ENCODE data around the gene PLB1.
A peak's percentile ranks its signal among the peaks of the same experiment; 100 is the strongest.

The PLB1 gene

GRCh38 chr2:28454016-28454930 is 41.6 kb upstream of the PLB1 start:
- Histone ChIP-seq H3K27ac (replicated peaks) (no peak overlapping the region), H3K27me3 (ENCODE audit: insufficient read depth, poor library complexity, severe bottlenecking) (no peaks in the 10 kb centered on the region), H3K4me3 (replicated peaks; ENCODE audit: insufficient read depth, low read length) (no peak overlapping the region)
- DNase-seq (ENCODE audit: low read depth in 1 of 2, low spot score in 1 of 2), result no peak
- TF ChIP-seq POLR2AphosphoS5 (IDR thresholded peaks at IDR 0.05; ENCODE audit: low read depth), result no peak
- TF ChIP-seq CTCF (IDR thresholded peaks at IDR 0.05; ENCODE audit: insufficient read depth, low read length), result no peak
- no peak for TF ChIP-seq SPI1 (IDR thresholded peaks at IDR 0.05; ENCODE audit: borderline replicate concordance, low read depth)
- TF ChIP-seq, protein P1, sequence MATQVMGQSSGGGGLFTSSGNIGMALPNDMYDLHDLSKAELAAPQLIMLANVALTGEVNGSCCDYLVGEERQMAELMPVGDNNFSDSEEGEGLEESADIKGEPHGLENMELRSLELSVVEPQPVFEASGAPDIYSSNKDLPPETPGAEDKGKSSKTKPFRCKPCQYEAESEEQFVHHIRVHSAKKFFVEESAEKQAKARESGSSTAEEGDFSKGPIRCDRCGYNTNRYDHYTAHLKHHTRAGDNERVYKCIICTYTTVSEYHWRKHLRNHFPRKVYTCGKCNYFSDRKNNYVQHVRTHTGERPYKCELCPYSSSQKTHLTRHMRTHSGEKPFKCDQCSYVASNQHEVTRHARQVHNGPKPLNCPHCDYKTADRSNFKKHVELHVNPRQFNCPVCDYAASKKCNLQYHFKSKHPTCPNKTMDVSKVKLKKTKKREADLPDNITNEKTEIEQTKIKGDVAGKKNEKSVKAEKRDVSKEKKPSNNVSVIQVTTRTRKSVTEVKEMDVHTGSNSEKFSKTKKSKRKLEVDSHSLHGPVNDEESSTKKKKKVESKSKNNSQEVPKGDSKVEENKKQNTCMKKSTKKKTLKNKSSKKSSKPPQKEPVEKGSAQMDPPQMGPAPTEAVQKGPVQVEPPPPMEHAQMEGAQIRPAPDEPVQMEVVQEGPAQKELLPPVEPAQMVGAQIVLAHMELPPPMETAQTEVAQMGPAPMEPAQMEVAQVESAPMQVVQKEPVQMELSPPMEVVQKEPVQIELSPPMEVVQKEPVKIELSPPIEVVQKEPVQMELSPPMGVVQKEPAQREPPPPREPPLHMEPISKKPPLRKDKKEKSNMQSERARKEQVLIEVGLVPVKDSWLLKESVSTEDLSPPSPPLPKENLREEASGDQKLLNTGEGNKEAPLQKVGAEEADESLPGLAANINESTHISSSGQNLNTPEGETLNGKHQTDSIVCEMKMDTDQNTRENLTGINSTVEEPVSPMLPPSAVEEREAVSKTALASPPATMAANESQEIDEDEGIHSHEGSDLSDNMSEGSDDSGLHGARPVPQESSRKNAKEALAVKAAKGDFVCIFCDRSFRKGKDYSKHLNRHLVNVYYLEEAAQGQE (IDR thresholded peaks at IDR 0.05; ENCODE audit: insufficient replicate concordance, low read depth), result no peak
- TF ChIP-seq GABPA (IDR thresholded peaks at IDR 0.05; ENCODE audit: low read depth), result no peak

- H3K27ac ChIP-seq (replicated peaks), result no peak overlapping the region
- H3K4me3 ChIP-seq (replicated peaks; ENCODE audit: insufficient read depth, low read length), result no peak overlapping the region
- no peak for TF ChIP-seq POLR2AphosphoS5 (IDR thresholded peaks at IDR 0.05; ENCODE audit: low read depth)
- no peak for TF ChIP-seq GABPA (IDR thresholded peaks at IDR 0.05; ENCODE audit: low read depth)
- TF ChIP-seq, protein P1 (IDR thresholded peaks at IDR 0.05; ENCODE audit: insufficient replicate concordance, low read depth), result no peak
- TF ChIP-seq CTCF (IDR thresholded peaks at IDR 0.05; ENCODE audit: insufficient read depth, low read length), result no peak
- TF ChIP-seq SPI1 (IDR thresholded peaks at IDR 0.05; ENCODE audit: borderline replicate concordance, low read depth), result no peak
- no peaks in the 10 kb centered on the region for H3K27me3 ChIP-seq (ENCODE audit: insufficient read depth, poor library complexity, severe bottlenecking)
- DNase-seq (ENCODE audit: low read depth in 1 of 2, low spot score in 1 of 2), result no peak
Observed at GRCh38 chr2:28457237-28457636, 38.6 kb upstream of the PLB1 start.

GRCh38 chr2:28461056-28461455 is 34.8 kb upstream of the PLB1 start:
- TF ChIP-seq, protein P1 (IDR thresholded peaks at IDR 0.05; ENCODE audit: insufficient replicate concordance, low read depth), result no peak
- TF ChIP-seq GABPA (IDR thresholded peaks at IDR 0.05; ENCODE audit: low read depth) (no peak), CTCF (IDR thresholded peaks at IDR 0.05; ENCODE audit: insufficient read depth, low read length) (no peak), SPI1 (IDR thresholded peaks at IDR 0.05; ENCODE audit: borderline replicate concordance, low read depth) (peak; percentile 89), POLR2AphosphoS5 (IDR thresholded peaks at IDR 0.05; ENCODE audit: low read depth) (no peak)
- H3K27me3 ChIP-seq (ENCODE audit: insufficient read depth, poor library complexity, severe bottlenecking), result no peaks in the 10 kb centered on the region
- H3K27ac ChIP-seq (replicated peaks), result 0 out of 2 replicates have a peak overlapping the region, but pooled peaks have one; percentile 21
- no peak overlapping the region for H3K4me3 ChIP-seq (replicated peaks; ENCODE audit: insufficient read depth, low read length)
- DNase-seq (ENCODE audit: low read depth in 1 of 2, low spot score in 1 of 2), result peak in 1 of 2 experiments; percentile 60
